Germinal center (tissue), 1 donor: ENCODE results near the gene PACRG.

Experiments used
- DNase-seq: peaks from one replicate; pipeline ENCODE4 v3.0.0; 2012; ENCODE audit warnings: mixed read lengths, low spot score

Gene PACRG

GRCh38 chr6:163176097-163176496 lies 448.3 kb downstream of the PACRG start:
- no peak for DNase-seq

GRCh38 chr6:163177007-163177406 lies 449.2 kb downstream of the PACRG start:
- no peak for DNase-seq

- no peak for DNase-seq
Observed at GRCh38 chr6:163177892-163178420, 450.2 kb downstream of the PACRG start.

GRCh38 chr6:163179061-163179460 lies 451.3 kb downstream of the PACRG start:
- no peak for DNase-seq

- DNase-seq: no peak
Observed at GRCh38 chr6:163179721-163180120, 451.9 kb downstream of the PACRG start.

- no peak for DNase-seq
Observed at GRCh38 chr6:163180874-163181541, 453.2 kb downstream of the PACRG start.

GRCh38 chr6:163181666-163182180 lies 453.9 kb downstream of the PACRG start:
- no peak for DNase-seq

- DNase-seq: no peak
Observed at GRCh38 chr6:163182696-163183095, 454.9 kb downstream of the PACRG start.

- no peak for DNase-seq
Observed at GRCh38 chr6:163183806-163184205, 456.0 kb downstream of the PACRG start.

- DNase-seq: no peak
Observed at GRCh38 chr6:163185744-163186143, 458.0 kb downstream of the PACRG start.

GRCh38 chr6:163186527-163186926 lies 458.8 kb downstream of the PACRG start:
- DNase-seq: no peak

GRCh38 chr6:163187201-163187600 lies 459.4 kb downstream of the PACRG start:
- DNase-seq: no peak

GRCh38 chr6:163187606-163188005 lies 459.8 kb downstream of the PACRG start:
- no peak for DNase-seq

GRCh38 chr6:163188746-163189145 lies 461.0 kb downstream of the PACRG start:
- DNase-seq: no peak

- no peak for DNase-seq
Observed at GRCh38 chr6:163189609-163190008, 461.8 kb downstream of the PACRG start.

- no peak for DNase-seq
Observed at GRCh38 chr6:163190786-163191185, 463.0 kb downstream of the PACRG start.

- DNase-seq: no peak
Observed at GRCh38 chr6:163191704-163192537, 464.1 kb downstream of the PACRG start.

- no peak for DNase-seq
Observed at GRCh38 chr6:163192591-163192990, 464.8 kb downstream of the PACRG start.

GRCh38 chr6:163193326-163193725 lies 465.6 kb downstream of the PACRG start:
- no peak for DNase-seq

- no peak for DNase-seq
Observed at GRCh38 chr6:163195721-163196691, 468.2 kb downstream of the PACRG start.

GRCh38 chr6:163197839-163198238 lies 470.1 kb downstream of the PACRG start:
- no peak for DNase-seq

GRCh38 chr6:163198396-163198795 lies 470.6 kb downstream of the PACRG start:
- DNase-seq: no peak
